Osteoblast (primary cell): Measurements from ENCODE around the gene RAB3C. TPM values are rescaled to one million over a fixed set of nuclear protein-coding genes. Genes with fewer than 3 reads are reported as not detected.
"Not testable (repeated sequence)": the region's sequence is repeated elsewhere in the genome, so short reads cannot be mapped to it uniquely, and the experiment has no call there.

Source experiments
- DNase-seq: peaks from one replicate; pipeline ENCODE4 v3.0.0; 2011; ENCODE audit warnings: low spot score, mixed read lengths; ENCODE audit not compliant: insufficient read length; ENCODE audit errors: missing footprints
- H2AFZ ChIP-seq: 2 replicates; pipeline ENCODE4 v1.6.0; 2011; ENCODE audit warnings: mild to moderate bottlenecking, low read length
- H3K27ac ChIP-seq: 2 replicates; pipeline ENCODE4 v1.5.1; 2011; ENCODE audit warnings: mild to moderate bottlenecking, low read depth, low read length, moderate library complexity
- H3K27me3 ChIP-seq: 2 replicates; pipeline ENCODE4 v1.6.0; 2012; ENCODE audit warnings: mild to moderate bottlenecking, control low read depth, inconsistent platforms, low read length, moderate library complexity; ENCODE audit not compliant: insufficient read depth
- H3K36me3 ChIP-seq: 2 replicates; pipeline ENCODE4 v1.5.1; 2011; ENCODE audit warnings: mild to moderate bottlenecking, low read length, control low read depth, moderate library complexity; ENCODE audit not compliant: insufficient read depth
- H3K4me1 ChIP-seq: 2 replicates; pipeline ENCODE4 v1.5.1; 2011; ENCODE audit warnings: mild to moderate bottlenecking, low read length, control low read depth, moderate library complexity; ENCODE audit not compliant: insufficient read depth
- H3K4me2 ChIP-seq: 2 replicates; pipeline ENCODE4 v1.6.0; 2011; ENCODE audit warnings: mild to moderate bottlenecking, low read length; ENCODE audit not compliant: insufficient read depth
- H3K4me3 ChIP-seq: fragments of 200-600 bp; sonication (generic); 3 replicates; pipeline ENCODE4 v1.5.1; 2012; ENCODE audit warnings: mild to moderate bottlenecking, low read length, inconsistent platforms; ENCODE audit not compliant: insufficient read depth
- H3K79me2 ChIP-seq: 2 replicates; pipeline ENCODE4 v1.6.0; 2012; ENCODE audit warnings: mild to moderate bottlenecking, low read length, control low read depth, inconsistent platforms; ENCODE audit not compliant: insufficient read depth
- H3K9me3 ChIP-seq: 2 replicates; pipeline ENCODE4 v1.5.1; 2011; ENCODE audit warnings: low read depth, low read length, control low read depth
- H4K20me1 ChIP-seq: 2 replicates; pipeline ENCODE4 v1.6.0; 2012; ENCODE audit warnings: mild to moderate bottlenecking, low read length, control low read depth; ENCODE audit not compliant: insufficient read depth
- total RNA-seq: library from RNA; depleted of rRNA; stranded (reverse); fragments of >200 nt; gene quantifications from 2 replicates; pipeline ENCODE4 v1.2.3, GENCODE V29; 2012
- TF ChIP-seq, protein P1 (sequence below): IDR thresholded peaks from 2 replicates; pipeline ENCODE4 v1.5.1; 2011; ENCODE audit warnings: mild to moderate bottlenecking, low read depth, low read length, moderate library complexity; ENCODE audit errors: extremely low read depth

The RAB3C gene, protein sequence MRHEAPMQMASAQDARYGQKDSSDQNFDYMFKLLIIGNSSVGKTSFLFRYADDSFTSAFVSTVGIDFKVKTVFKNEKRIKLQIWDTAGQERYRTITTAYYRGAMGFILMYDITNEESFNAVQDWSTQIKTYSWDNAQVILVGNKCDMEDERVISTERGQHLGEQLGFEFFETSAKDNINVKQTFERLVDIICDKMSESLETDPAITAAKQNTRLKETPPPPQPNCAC
- not detected in 2 replicates for total RNA-seq

DNA sequence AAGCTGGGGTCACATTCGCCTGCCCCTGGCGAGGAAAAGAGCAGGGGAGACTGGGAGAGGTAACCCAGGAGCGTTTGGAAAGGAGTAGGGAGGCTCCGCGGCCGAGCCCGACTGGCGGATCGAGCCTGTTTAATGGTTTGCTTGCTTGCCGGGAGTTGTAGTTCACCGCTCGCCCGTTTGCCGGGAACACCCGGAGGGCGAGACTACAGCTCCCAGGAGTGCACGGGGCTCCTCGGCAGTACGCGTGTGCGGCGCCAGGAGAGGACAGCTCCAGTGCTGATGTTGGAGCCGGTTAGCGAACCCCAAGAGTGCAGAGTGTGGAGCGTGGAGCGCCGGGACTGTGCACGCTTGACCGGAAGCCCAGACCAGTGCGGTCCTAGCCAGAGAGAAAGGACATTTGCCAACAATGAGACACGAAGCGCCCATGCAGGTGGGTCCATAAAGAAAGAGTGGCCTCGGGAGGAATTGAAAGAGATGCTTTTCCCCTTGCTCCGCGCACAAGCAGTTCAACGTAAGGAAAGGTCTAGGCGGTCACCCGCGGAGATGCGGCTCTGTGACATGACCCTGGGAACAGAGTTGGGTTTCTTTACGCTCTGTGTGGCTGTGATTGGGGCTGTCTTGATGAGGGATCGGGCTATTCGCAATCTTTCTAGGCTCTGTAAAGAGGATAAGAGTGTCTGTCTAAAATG is at the start of gene RAB3C:
Gene RAB3C, plus strand, starts transcription at position 273 of the 689 bp plus-strand sequence. Its CDS starts 134 bp downstream, at position 407.
- TF ChIP-seq, protein P1, sequence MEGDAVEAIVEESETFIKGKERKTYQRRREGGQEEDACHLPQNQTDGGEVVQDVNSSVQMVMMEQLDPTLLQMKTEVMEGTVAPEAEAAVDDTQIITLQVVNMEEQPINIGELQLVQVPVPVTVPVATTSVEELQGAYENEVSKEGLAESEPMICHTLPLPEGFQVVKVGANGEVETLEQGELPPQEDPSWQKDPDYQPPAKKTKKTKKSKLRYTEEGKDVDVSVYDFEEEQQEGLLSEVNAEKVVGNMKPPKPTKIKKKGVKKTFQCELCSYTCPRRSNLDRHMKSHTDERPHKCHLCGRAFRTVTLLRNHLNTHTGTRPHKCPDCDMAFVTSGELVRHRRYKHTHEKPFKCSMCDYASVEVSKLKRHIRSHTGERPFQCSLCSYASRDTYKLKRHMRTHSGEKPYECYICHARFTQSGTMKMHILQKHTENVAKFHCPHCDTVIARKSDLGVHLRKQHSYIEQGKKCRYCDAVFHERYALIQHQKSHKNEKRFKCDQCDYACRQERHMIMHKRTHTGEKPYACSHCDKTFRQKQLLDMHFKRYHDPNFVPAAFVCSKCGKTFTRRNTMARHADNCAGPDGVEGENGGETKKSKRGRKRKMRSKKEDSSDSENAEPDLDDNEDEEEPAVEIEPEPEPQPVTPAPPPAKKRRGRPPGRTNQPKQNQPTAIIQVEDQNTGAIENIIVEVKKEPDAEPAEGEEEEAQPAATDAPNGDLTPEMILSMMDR, result no peak
- peak within 1 kb of the TSS; percentile 92 for H2AFZ ChIP-seq
- H3K27me3 ChIP-seq, result no peaks in the 10 kb centered on the region
- H3K79me2 ChIP-seq, result no peaks in the 10 kb centered on the region
- DNase-seq, result peak; percentile 97
- H4K20me1 ChIP-seq, result no peaks in the 10 kb centered on the region
- H3K9me3 ChIP-seq, result no peaks in the 10 kb centered on the region
- peaks cover 11% of the 10 kb centered on the region for H3K4me1 ChIP-seq
- peak within 1 kb of the TSS; percentile 91 for H3K4me2 ChIP-seq
- H3K4me3 ChIP-seq, result peak within 1 kb of the TSS; percentile 67
- H3K27ac ChIP-seq, result no peak within 1 kb of the TSS
- no peaks in the 10 kb centered on the region for H3K36me3 ChIP-seq

DNA sequence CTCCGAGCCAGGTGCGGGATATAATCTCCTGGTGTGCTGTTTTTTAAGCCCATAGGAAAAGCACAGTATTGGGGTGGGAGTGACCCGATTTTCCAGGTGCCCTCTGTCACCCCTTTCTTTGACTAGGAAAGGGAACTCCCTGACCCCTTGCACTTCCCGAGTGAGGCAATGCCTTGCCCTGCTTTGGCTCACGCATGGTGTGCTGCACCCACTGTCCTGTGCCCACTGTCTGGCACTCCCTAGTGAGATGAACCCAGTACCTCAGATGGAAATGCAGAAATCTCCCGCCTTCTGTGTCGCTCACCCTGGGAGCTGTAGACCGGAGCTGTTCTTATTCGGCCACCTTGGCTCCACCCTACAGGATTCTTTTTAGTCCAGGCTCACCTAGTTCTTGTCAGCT is 40.9 kb upstream of the RAB3C start:
- not testable (repeated sequence) for DNase-seq, H3K4me3 ChIP-seq

DNA sequence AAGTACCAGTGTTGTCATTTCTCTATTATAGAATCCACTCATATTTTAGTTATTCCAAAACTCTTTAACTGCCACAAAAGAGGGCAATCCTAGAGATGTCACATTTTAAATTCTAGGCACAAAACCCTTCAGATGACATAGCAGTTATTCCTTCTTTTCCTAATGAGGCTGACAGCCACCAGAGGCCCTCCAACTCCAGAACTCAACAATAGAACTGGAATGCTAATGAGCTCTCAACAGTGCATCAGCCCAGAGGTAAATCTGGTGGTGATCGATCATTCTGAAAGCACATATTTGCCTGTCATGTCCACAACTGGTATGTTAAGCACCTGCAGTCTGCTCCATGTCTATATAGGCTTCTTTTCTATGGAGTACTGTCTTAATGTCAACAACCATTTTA is 40.2 kb upstream of the RAB3C start:
- Histone ChIP-seq H4K20me1 (no peaks in the 10 kb centered on the region), H3K4me2 (no peak overlapping the region), H2AFZ (no peak overlapping the region), H3K4me3 (no peak overlapping the region), H3K27me3 (no peaks in the 10 kb centered on the region), H3K36me3 (no peaks in the 10 kb centered on the region), H3K79me2 (no peaks in the 10 kb centered on the region), H3K27ac (no peak overlapping the region), H3K4me1 (no peaks in the 10 kb centered on the region), H3K9me3 (no peaks in the 10 kb centered on the region)
- no peak for DNase-seq
- TF ChIP-seq, protein P1, result no peak

More for the DNA sequence above, 40.9 kb upstream of the RAB3C start:
- H3K4me1 ChIP-seq, H2AFZ ChIP-seq, H3K9me3 ChIP-seq, H3K79me2 ChIP-seq, H4K20me1 ChIP-seq, H3K4me2 ChIP-seq, H3K27me3 ChIP-seq, H3K27ac ChIP-seq, H3K36me3 ChIP-seq: not testable (repeated sequence)

DNA sequence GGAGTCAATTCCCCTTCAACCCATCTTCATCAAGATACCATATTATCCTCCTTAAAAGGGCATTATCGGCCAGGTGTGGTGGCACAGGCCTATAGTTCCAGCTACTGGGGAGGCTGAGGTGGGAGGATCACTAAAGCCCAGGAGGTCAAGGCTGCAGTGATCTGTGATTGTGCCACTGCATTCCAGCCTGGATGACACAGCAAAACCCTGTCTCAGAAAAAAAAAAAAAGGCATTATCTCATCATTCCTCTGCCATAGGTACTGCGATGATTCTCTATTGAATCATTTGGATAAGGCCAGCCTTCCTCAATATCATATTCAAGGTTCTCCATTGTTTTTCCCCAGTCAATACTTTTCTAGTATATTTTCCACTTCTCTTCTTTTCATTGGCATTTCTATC is 39.2 kb upstream of the RAB3C start:
- Histone ChIP-seq H3K27me3 (no peaks in the 10 kb centered on the region), H3K79me2 (no peaks in the 10 kb centered on the region), H4K20me1 (no peaks in the 10 kb centered on the region), H3K36me3 (no peaks in the 10 kb centered on the region), H3K9me3 (no peaks in the 10 kb centered on the region), H2AFZ (no peak overlapping the region), H3K27ac (no peak overlapping the region), H3K4me2 (no peak overlapping the region), H3K4me1 (no peaks in the 10 kb centered on the region), H3K4me3 (no peak overlapping the region)
- TF ChIP-seq, protein P1, result no peak
- no peak for DNase-seq
